SK-N-SH (cell line): ENCODE data around the gene USH1C. TPM values are rescaled to one million over a fixed set of nuclear protein-coding genes. Genes with fewer than 3 reads are reported as not detected.
A peak's percentile ranks its signal among the peaks of the same experiment; 100 is the strongest.

Source experiments
- CTCF ChIA-PET: fragments of 300-600, 350-600 bp; formaldehyde crosslinking; extraction: SDS; loops from one replicate; lab custom pipeline; 2021; lab: Yijun Ruan, JAX
- POLR2A ChIA-PET: fragments of 350-600 bp; sonication (Branson Sonifier 250); formaldehyde crosslinking; extraction: SDS; loops from one replicate; lab custom pipeline; 2020; ENCODE audit warnings: antibody characterized with exemption, inconsistent platforms; lab: Yijun Ruan, JAX
- DNase-seq: peaks from one replicate; pipeline ENCODE4 v3.0.0; 2012
- H2AFZ ChIP-seq: fragments of 200-600 bp; sonication (generic); 2 replicates; pipeline ENCODE4 v1.8.1; 2016; ENCODE audit warnings: antibody characterized with exemption, mild to moderate bottlenecking, low read depth
- H3F3A ChIP-seq: fragments of 200-600 bp; sonication (generic); replicated peaks from 2 replicates; pipeline ENCODE3; 2016; ENCODE audit warnings: antibody characterized with exemption, mild to moderate bottlenecking; ENCODE audit not compliant: insufficient read depth
- H3K27ac ChIP-seq, 2 experiments: fragments of 200-500 bp in 1 of 2; fragments of 200-600 bp in 1 of 2; sonication (Bioruptor generic) in 1 of 2; sonication (generic), shearing (Covaris generic) in 1 of 2; 2 replicates each; pipeline versions ENCODE4 v1.5.1 to v1.6.1; 2014 to 2016; ENCODE audit warnings: low read depth in 2 of 2, inconsistent platforms in 1 of 2, low read length in 1 of 2, mild to moderate bottlenecking in 1 of 2, mixed read lengths in 1 of 2
- H3K27me3 ChIP-seq: fragments of 200-600 bp; sonication (generic), shearing (Covaris generic); 2 replicates; pipeline ENCODE4 v1.6.1; 2016; ENCODE audit warnings: mixed run types; ENCODE audit not compliant: insufficient read depth
- H3K36me3 ChIP-seq, 2 experiments: fragments of 200-500 bp in 1 of 2; fragments of 200-600 bp in 1 of 2; sonication (Bioruptor generic) in 1 of 2; sonication (generic) in 1 of 2; replicated peaks in 1 of 2; 2 replicates each; pipeline versions ENCODE3 to v1.5.1; 2014 to 2016; ENCODE audit warnings: low read length in 1 of 2, mild to moderate bottlenecking in 1 of 2; ENCODE audit not compliant: insufficient read depth in 2 of 2, control insufficient read depth in 1 of 2
- H3K4me1 ChIP-seq, 2 experiments: fragments of 200-500 bp in 1 of 2; fragments of 200-600 bp in 1 of 2; sonication (Bioruptor generic) in 1 of 2; sonication (generic), shearing (Covaris generic) in 1 of 2; 2 replicates each; pipeline versions ENCODE4 v1.5.1 to v1.6.1; 2014 to 2016; ENCODE audit warnings: low read depth in 1 of 2, low read length in 1 of 2, mixed run types in 1 of 2; ENCODE audit not compliant: insufficient read depth in 2 of 2, control insufficient read depth in 1 of 2
- H3K4me2 ChIP-seq: fragments of 200-600 bp; sonication (generic), shearing (Covaris generic); 2 replicates; pipeline ENCODE4 v1.6.1; 2017; ENCODE audit warnings: mixed run types
- H3K4me3 ChIP-seq, 2 experiments: fragments of 200-500 bp in 1 of 2; fragments of 200-600 bp in 1 of 2; sonication (Bioruptor generic) in 1 of 2; sonication (generic), shearing (Covaris generic) in 1 of 2; 2 replicates each; pipeline versions ENCODE4 v1.5.1 to v1.8.1; 2014 to 2016; ENCODE audit warnings: low read depth in 2 of 2, inconsistent platforms in 1 of 2, low read length in 1 of 2, mild to moderate bottlenecking in 1 of 2, mixed read lengths in 1 of 2, moderate library complexity in 1 of 2
- H3K79me2 ChIP-seq: fragments of 200-600 bp; sonication (generic); 2 replicates; pipeline ENCODE4 v1.8.1; 2017; ENCODE audit warnings: mild to moderate bottlenecking; ENCODE audit not compliant: insufficient read depth
- H3K9ac ChIP-seq: fragments of 200-600 bp; sonication (generic); 2 replicates; pipeline ENCODE4 v1.6.1; 2017; ENCODE audit warnings: mixed run types
- H3K9me2 ChIP-seq: fragments of 200-600 bp; sonication (generic); 2 replicates; pipeline ENCODE4 v1.6.1; 2017; ENCODE audit warnings: mixed run types
- H3K9me3 ChIP-seq: fragments of 200-600 bp; sonication (generic); 2 replicates; pipeline ENCODE4 v1.6.1; 2017; ENCODE audit warnings: mixed run types, mild to moderate bottlenecking, moderate library complexity
- H4K20me1 ChIP-seq: fragments of 200-600 bp; sonication (generic); 2 replicates; pipeline ENCODE4 v1.6.1; 2017; ENCODE audit warnings: mild to moderate bottlenecking, mixed run types; ENCODE audit not compliant: insufficient read depth
- CHD2 ChIP-seq: fragments of 150-350 bp; IDR thresholded peaks from 2 replicates; pipeline ENCODE4 v1.6.1; 2018; ENCODE audit warnings: low read length; ENCODE audit not compliant: partially characterized antibody
- ELF1 ChIP-seq: IDR thresholded peaks from 2 replicates; pipeline ENCODE4 v1.4.0; 2012
- EP300 ChIP-seq, 2 experiments: IDR thresholded peaks; 2 replicates each; pipeline versions ENCODE4 v1.4.0 to v1.6.1; 2012; ENCODE audit warnings: borderline replicate concordance in 1 of 2, low read depth in 1 of 2, low read length in 1 of 2
- FOXJ3 ChIP-seq: sonication (generic); formaldehyde crosslinking; IDR thresholded peaks from 2 replicates; pipeline ENCODE4 v1.5.1; 2020; ENCODE audit warnings: mild to moderate bottlenecking, missing genetic modification reagents
- GATA2 ChIP-seq: sonication (generic); formaldehyde crosslinking; IDR thresholded peaks from 2 replicates; pipeline ENCODE4 v1.5.0; 2020; ENCODE audit warnings: mild to moderate bottlenecking, missing genetic modification reagents
- MAX ChIP-seq: IDR thresholded peaks from 2 replicates; pipeline ENCODE4 v1.4.0; 2012; ENCODE audit warnings: low read depth
- PBX3 ChIP-seq: IDR thresholded peaks from 2 replicates; pipeline ENCODE4; 2012
- POLR2AphosphoS5 ChIP-seq: IDR thresholded peaks from 2 replicates; pipeline ENCODE4 v1.6.1; 2012; ENCODE audit warnings: low read depth, low read length
- RCOR1 ChIP-seq: fragments of 150-350 bp; IDR thresholded peaks from 2 replicates; pipeline ENCODE4 v1.6.1; 2017; ENCODE audit warnings: antibody characterized with exemption, low read length
- REST ChIP-seq: IDR thresholded peaks from 2 replicates; pipeline ENCODE4 v1.6.1; 2012; ENCODE audit warnings: mild to moderate bottlenecking, low read depth, low read length, moderate library complexity
- RXRA ChIP-seq: IDR thresholded peaks from 2 replicates; pipeline ENCODE4 v1.4.0; 2012; ENCODE audit warnings: low read depth, mild to moderate bottlenecking, borderline replicate concordance
- TCF12 ChIP-seq: IDR thresholded peaks from 2 replicates; pipeline ENCODE4 v1.4.0; 2012
- TEAD4 ChIP-seq: IDR thresholded peaks from 2 replicates; pipeline ENCODE4 v1.4.0; 2012; ENCODE audit warnings: mild to moderate bottlenecking, borderline replicate concordance; ENCODE audit not compliant: insufficient read depth
- YY1 ChIP-seq: IDR thresholded peaks from 2 replicates; pipeline ENCODE4 v1.4.0; 2012; ENCODE audit warnings: low read depth, mild to moderate bottlenecking
- WGBS: methylation state at CpG from one replicate; pipeline ENCODE4 v1.1.6; 2017; ENCODE audit warnings: low lambda C conversion rate; 5-methylcytosine and 5-hydroxymethylcytosine counted together
- polyA plus RNA-seq, 3 experiments: library from polyadenylated mRNA; depleted of rRNA; stranded (reverse); fragments of >200 nt; gene quantifications; 2 replicates each; pipeline ENCODE4 v1.2.3, GENCODE V29; 2012

USH1C gene
- polyA plus RNA-seq, 1 of the 3 experiments (the other 2 are of a cell fraction), result not detected

GRCh38 chr11:17515443-17516176 lies 28.6 kb downstream of the USH1C start:
- Histone ChIP-seq H3K27me3 (no peaks in the 10 kb centered on the region; the same call in none of the 2 replicates), H3K4me3 (no peak overlapping the region), H3F3A (no peaks in the 10 kb centered on the region), H3K9me2 (no peaks in the 10 kb centered on the region), H3K9ac (no peak overlapping the region), H2AFZ (no peak overlapping the region), H3K4me1 (peaks cover 0 to 12% of the 10 kb centered on the region in 2 experiments; a peak in 2 of 4 replicates), H3K79me2 (no peaks in the 10 kb centered on the region), H3K4me2 (no peak overlapping the region), H3K27ac (peak overlapping the region in 1 of 2 experiments; percentile 28; a peak in 1 of 4 replicates), H3K9me3 (no peaks in the 10 kb centered on the region), H3K36me3 (no peaks in the 10 kb centered on the region), H4K20me1 (no peaks in the 10 kb centered on the region)
- POLR2A ChIA-PET, result no interaction called here
- CTCF ChIA-PET, result interaction anchor here (0.6 to 45.6 kb wide), 6 partner anchors 8 to 217 kb away, joined by 3 to 1101 read pairs (median 251); partner anchors contain the start of gene KCNJ11
- TF ChIP-seq PBX3 (0 out of 2 replicates have a peak, but pooled peaks have one; percentile 16), ELF1 (no peak), FOXJ3 (CRISPR knock-in tag) (peak; percentile 66; the same call in 1 of the 2 replicates), YY1 (no peak), CHD2 (peak; percentile 30), TCF12 (peak; percentile 44), EP300 (IDR thresholded peaks at IDR 0.05; ENCODE audit: borderline replicate concordance in 1 of 2, low read depth in 1 of 2, low read length in 1 of 2) (peak in 1 of 2 experiments; percentile 91; a peak in 2 of 4 replicates), POLR2AphosphoS5 (peak; percentile 20; the same call in 1 of the 2 replicates), RCOR1 (peak; percentile 96), TEAD4 (peak; percentile 34; the same call in 1 of the 2 replicates), MAX (no peak), GATA2 (CRISPR knock-in tag) (peak; percentile 91), REST (no peak), RXRA (no peak)
- WGBS, result 12% methylated on average over 5 of the region's 5 CpGs
- peak; percentile 83 for DNase-seq
